Activated CD4-positive, alpha-beta memory T cell treated with anti-CD3 and anti-CD28 coated beads, Interleukin-2, amount 10 ng/mL, durations not matched to agents 7 days and 5 days (primary cell): ENCODE measurements around the gene CNDP2. TPM values are rescaled to one million over a fixed set of nuclear protein-coding genes. Genes with fewer than 3 reads are reported as not detected.

Experiments
- CTCF ChIA-PET: fragments of 350-600 bp; sonication (Branson Sonifier 250); formaldehyde crosslinking; loops from one replicate; lab custom pipeline; 2021; ENCODE audit warnings: antibody characterized with exemption, inconsistent platforms; lab: Charles Lee
- POLR2A ChIA-PET: fragments of 350-600 bp; sonication (Branson Sonifier 250); formaldehyde crosslinking; loops from one replicate; lab custom pipeline; 2021; ENCODE audit warnings: antibody characterized with exemption; lab: Charles Lee
- DNase-seq: peaks from one replicate; pipeline ENCODE4 v3.0.0-alpha.2; 2020
- H3K27ac Mint-ChIP-seq: one replicate; pipeline ENCODE4 v1.8.0; 2021; ENCODE audit warnings: mild to moderate bottlenecking, mixed read lengths
- H3K27me3 Mint-ChIP-seq: one replicate; pipeline ENCODE4 v1.8.0; 2021; ENCODE audit warnings: mixed read lengths
- H3K36me3 Mint-ChIP-seq: one replicate; pipeline ENCODE4 v1.8.0; 2021; ENCODE audit warnings: low read depth, mixed read lengths
- H3K4me1 Mint-ChIP-seq: one replicate; pipeline ENCODE4 v1.8.0; 2021; ENCODE audit warnings: mixed read lengths
- H3K4me3 Mint-ChIP-seq: one replicate; pipeline ENCODE4 v1.8.0; 2021; ENCODE audit warnings: mild to moderate bottlenecking, mixed read lengths
- H3K9me3 Mint-ChIP-seq: one replicate; pipeline ENCODE4 v1.8.0; 2021; ENCODE audit warnings: mixed read lengths
- total RNA-seq, 2 experiments: library from RNA; stranded (reverse); gene quantifications; one replicate each; pipeline ENCODE4 v1.2.3, GENCODE V29; 2021

Gene CNDP2
- total RNA-seq, 2 experiments from 2014 or later: 141 to 143 TPM

GRCh38 chr18:74457043-74457724 lies 39.0 kb upstream of the CNDP2 start, which contains the start of gene DIPK1C:
DIPK1C (minus strand) TSS chr18:74457308; CDS start chr18:74457259, 49 bp downstream.
- CTCF ChIA-PET: no interaction called here
- peaks cover 6% of the 10 kb centered on the region for H3K4me1 Mint-ChIP-seq
- H3K9me3 Mint-ChIP-seq: no peaks in the 10 kb centered on the region
- H3K27me3 Mint-ChIP-seq: peaks cover 60% of the 10 kb centered on the region
- no peak within 1 kb of the TSS for H3K4me3 Mint-ChIP-seq
- POLR2A ChIA-PET: no interaction called here
- no peak within 1 kb of the TSS for H3K27ac Mint-ChIP-seq
- DNase-seq: no peak
- no peaks in the 10 kb centered on the region for H3K36me3 Mint-ChIP-seq

GRCh38 chr18:74457725-74458421 lies 38.3 kb upstream of the CNDP2 start:
- ChIA-PET CTCF (no interaction called here), POLR2A (no interaction called here)
- Mint-ChIP-seq H3K4me1 (peaks cover 6% of the 10 kb centered on the region), H3K9me3 (no peaks in the 10 kb centered on the region), H3K4me3 (no peak overlapping the region), H3K36me3 (no peaks in the 10 kb centered on the region), H3K27ac (no peak overlapping the region), H3K27me3 (peaks cover 59% of the 10 kb centered on the region)
- DNase-seq: no peak

DNA sequence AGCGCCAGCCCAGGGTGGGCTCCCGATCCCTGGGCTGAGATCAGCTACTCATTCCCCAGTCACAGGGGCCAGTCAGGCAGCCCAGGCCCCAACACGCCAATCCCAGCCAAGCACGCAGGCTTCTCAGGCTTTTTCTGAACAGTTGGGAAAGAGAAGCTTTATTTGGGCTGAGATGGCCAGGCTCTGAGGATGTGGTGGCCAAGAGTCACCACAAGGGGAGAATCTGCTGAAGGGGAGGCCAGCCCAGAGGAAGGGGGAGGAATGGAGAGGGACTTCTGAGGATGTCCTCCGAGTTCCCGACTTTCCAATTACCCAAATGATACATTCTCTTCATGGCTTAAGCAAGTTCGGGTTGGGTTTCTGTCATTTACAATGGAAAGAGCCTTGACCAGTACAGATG lies 36.3 kb upstream of the CNDP2 start:
- H3K4me1 Mint-ChIP-seq: peaks cover 6% of the 10 kb centered on the region
- H3K9me3 Mint-ChIP-seq: no peaks in the 10 kb centered on the region
- peaks cover 41% of the 10 kb centered on the region for H3K27me3 Mint-ChIP-seq
- ChIA-PET POLR2A (no interaction called here), CTCF (no interaction called here)
- no peak overlapping the region for H3K27ac Mint-ChIP-seq
- no peak overlapping the region for H3K4me3 Mint-ChIP-seq
- no peak for DNase-seq
- no peaks in the 10 kb centered on the region for H3K36me3 Mint-ChIP-seq

DNA sequence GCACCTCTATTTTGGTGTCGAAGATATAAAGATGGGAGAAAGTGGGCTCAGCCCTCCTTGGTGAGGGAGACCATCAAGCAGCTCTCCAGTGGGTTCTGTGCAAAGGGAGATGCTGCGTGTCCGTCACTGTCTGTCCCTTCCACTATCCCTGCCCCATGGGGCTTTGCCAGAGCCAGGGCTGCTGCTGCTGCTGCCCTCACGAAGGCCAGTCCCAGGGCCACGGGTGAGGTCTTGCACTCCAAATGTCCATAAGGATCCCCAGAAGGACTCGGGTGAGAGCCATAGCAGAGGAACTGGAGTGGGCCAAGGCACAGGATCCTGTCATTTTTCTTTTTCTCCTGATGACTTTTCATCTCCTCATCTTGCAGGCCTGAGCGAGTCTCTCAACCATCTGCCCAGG lies 35.3 kb upstream of the CNDP2 start:
- ChIA-PET CTCF (no interaction called here), POLR2A (no interaction called here)
- DNase-seq: no peak
- peaks cover 6% of the 10 kb centered on the region for H3K4me1 Mint-ChIP-seq
- H3K36me3 Mint-ChIP-seq: no peaks in the 10 kb centered on the region
- no peak overlapping the region for H3K27ac Mint-ChIP-seq
- no peaks in the 10 kb centered on the region for H3K9me3 Mint-ChIP-seq
- H3K4me3 Mint-ChIP-seq: no peak overlapping the region
- H3K27me3 Mint-ChIP-seq: peaks cover 35% of the 10 kb centered on the region

DNA sequence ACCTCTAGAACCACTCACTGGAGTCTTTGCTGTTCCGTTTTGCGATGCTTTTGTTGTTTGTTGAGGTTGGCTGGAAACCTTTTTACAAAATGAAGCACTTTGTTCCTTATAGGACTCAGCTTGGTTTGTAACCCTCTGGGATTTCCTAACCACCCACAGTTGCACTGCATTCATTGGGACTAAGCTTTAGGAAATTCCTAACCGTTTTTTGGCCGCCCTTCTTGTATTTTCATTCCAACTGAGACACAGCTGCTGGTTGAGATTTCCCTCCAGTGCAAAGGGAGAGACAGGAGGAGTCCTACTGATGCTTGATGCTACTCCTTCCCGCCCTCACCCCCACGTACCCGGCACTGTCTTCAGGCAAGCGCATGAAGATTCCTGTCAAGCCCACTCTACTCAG lies 32.9 kb upstream of the CNDP2 start:
- H3K27ac Mint-ChIP-seq: no peak overlapping the region
- H3K9me3 Mint-ChIP-seq: no peaks in the 10 kb centered on the region
- no peaks in the 10 kb centered on the region for H3K36me3 Mint-ChIP-seq
- H3K27me3 Mint-ChIP-seq: peaks cover 24% of the 10 kb centered on the region
- no peak overlapping the region for H3K4me3 Mint-ChIP-seq
- DNase-seq: no peak
- ChIA-PET POLR2A (no interaction called here), CTCF (no interaction called here)
- H3K4me1 Mint-ChIP-seq: peaks cover 2% of the 10 kb centered on the region

DNA sequence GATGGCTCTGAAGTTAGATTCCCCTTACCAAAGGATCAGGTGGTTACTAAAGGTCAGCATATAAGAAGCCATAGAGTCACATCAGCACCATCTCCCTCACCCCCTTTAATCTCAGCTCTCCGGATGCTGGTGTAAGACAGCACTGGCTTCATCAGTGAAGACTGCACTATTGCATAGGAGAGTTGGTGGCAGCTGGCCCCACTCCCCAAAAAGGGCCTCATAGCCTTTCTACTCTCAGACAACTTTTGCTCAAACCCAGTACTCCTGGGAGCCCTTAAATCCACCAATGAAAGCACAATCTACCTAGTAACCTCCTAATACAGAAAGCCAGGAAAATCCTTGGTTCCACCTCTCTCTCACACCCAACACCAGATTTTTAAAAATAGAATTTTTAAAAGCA lies 32.2 kb upstream of the CNDP2 start:
- CTCF ChIA-PET: no interaction called here
- H3K4me3 Mint-ChIP-seq: no peak overlapping the region
- no peaks in the 10 kb centered on the region for H3K9me3 Mint-ChIP-seq
- no peak for DNase-seq
- POLR2A ChIA-PET: no interaction called here
- H3K4me1 Mint-ChIP-seq: no peaks in the 10 kb centered on the region
- H3K27me3 Mint-ChIP-seq: peaks cover 21% of the 10 kb centered on the region
- no peak overlapping the region for H3K27ac Mint-ChIP-seq
- H3K36me3 Mint-ChIP-seq: no peaks in the 10 kb centered on the region

- Mint-ChIP-seq H3K27ac (no peak overlapping the region), H3K9me3 (no peaks in the 10 kb centered on the region), H3K36me3 (no peaks in the 10 kb centered on the region), H3K4me3 (no peak overlapping the region), H3K27me3 (peaks cover 17% of the 10 kb centered on the region), H3K4me1 (no peaks in the 10 kb centered on the region)
- POLR2A ChIA-PET: no interaction called here
- no peak for DNase-seq
- CTCF ChIA-PET: no interaction called here
These were observed 30.4 kb upstream of the CNDP2 start for GRCh38 chr18:74465775-74466174.

- no peaks in the 10 kb centered on the region for H3K4me1 Mint-ChIP-seq
- CTCF ChIA-PET: no interaction called here
- POLR2A ChIA-PET: no interaction called here
- H3K27ac Mint-ChIP-seq: no peak overlapping the region
- peaks cover 17% of the 10 kb centered on the region for H3K27me3 Mint-ChIP-seq
- H3K4me3 Mint-ChIP-seq: no peak overlapping the region
- no peaks in the 10 kb centered on the region for H3K9me3 Mint-ChIP-seq
- no peak for DNase-seq
- H3K36me3 Mint-ChIP-seq: no peaks in the 10 kb centered on the region
These were observed 27.6 kb upstream of the CNDP2 start for GRCh38 chr18:74468547-74469061.

- POLR2A ChIA-PET: no interaction called here
- no peak for DNase-seq
- H3K36me3 Mint-ChIP-seq: no peaks in the 10 kb centered on the region
- CTCF ChIA-PET: no interaction called here
- H3K27me3 Mint-ChIP-seq: peaks cover 22% of the 10 kb centered on the region
- H3K4me3 Mint-ChIP-seq: no peak overlapping the region
- H3K9me3 Mint-ChIP-seq: no peaks in the 10 kb centered on the region
- no peaks in the 10 kb centered on the region for H3K4me1 Mint-ChIP-seq
- H3K27ac Mint-ChIP-seq: no peak overlapping the region
These were observed 23.9 kb upstream of the CNDP2 start for GRCh38 chr18:74472312-74472711.

DNA sequence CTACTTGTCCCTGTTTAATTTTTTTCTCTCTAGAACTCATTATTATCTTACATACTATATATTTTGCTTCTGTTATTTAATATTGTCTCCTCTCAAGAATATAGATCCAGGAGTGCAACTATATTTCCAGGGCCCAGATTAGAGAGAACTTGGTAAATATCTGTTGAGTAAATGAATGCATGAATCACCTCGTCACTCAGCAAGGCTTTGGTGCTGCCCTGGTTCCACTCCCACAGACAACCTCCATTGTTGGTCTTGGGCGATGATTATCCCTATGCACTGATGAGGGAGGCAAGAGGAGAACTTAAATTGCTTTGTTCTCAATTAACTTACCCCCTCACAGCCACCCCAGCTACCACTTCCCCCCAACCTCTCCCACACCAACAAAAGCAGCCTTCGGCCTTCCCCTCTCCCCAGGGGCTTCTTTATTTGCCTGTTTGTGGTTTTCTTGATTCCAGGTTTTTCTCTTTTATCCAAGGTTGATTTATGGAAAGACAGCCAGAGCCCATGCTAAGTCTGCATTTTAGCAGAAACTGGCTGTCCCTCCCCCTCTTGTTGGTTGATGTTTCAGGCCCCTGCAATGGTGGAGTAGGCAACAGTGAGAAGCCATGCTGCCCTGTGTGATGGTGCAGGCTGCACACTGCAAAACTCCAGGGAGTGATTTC lies 22.1 kb upstream of the CNDP2 start:
- peaks cover 16% of the 10 kb centered on the region for H3K27me3 Mint-ChIP-seq
- POLR2A ChIA-PET: no interaction called here
- H3K4me3 Mint-ChIP-seq: no peak overlapping the region
- CTCF ChIA-PET: no interaction called here
- no peaks in the 10 kb centered on the region for H3K9me3 Mint-ChIP-seq
- H3K27ac Mint-ChIP-seq: no peak overlapping the region
- no peak for DNase-seq
- H3K4me1 Mint-ChIP-seq: no peaks in the 10 kb centered on the region
- no peaks in the 10 kb centered on the region for H3K36me3 Mint-ChIP-seq

- Mint-ChIP-seq H3K4me1 (no peaks in the 10 kb centered on the region), H3K27me3 (peaks cover 7% of the 10 kb centered on the region), H3K9me3 (no peaks in the 10 kb centered on the region), H3K27ac (no peak overlapping the region), H3K4me3 (no peak overlapping the region), H3K36me3 (no peaks in the 10 kb centered on the region)
- CTCF ChIA-PET: interaction anchor here (2.3 kb wide), 1 partner anchor 123 kb away, joined by 7 read pairs; no protein-coding TSS in a partner anchor
- POLR2A ChIA-PET: no interaction called here
- no peak for DNase-seq
These were observed 20.0 kb upstream of the CNDP2 start for GRCh38 chr18:74476140-74476539.

DNA sequence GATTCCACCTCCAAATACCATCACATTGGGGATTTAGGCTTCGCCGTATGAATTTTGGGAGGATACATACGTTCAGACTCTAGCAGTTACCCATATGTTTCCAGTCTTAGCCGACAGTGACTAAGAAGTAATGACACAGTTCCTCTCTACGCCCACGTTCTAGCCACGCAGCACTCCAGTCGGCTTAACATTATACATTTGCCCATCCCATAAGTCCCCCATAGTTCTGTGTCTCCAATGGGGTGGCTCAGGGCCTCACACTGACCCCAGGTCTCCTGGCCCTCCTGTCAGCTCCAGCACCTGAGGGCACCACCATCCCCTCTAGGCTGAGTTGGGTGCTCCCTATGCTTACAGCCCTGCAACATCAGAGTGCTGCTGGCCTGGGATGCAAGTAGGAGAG lies 18.4 kb upstream of the CNDP2 start:
- H3K27ac Mint-ChIP-seq: no peak overlapping the region
- peaks cover 8% of the 10 kb centered on the region for H3K27me3 Mint-ChIP-seq
- H3K4me1 Mint-ChIP-seq: no peaks in the 10 kb centered on the region
- no peaks in the 10 kb centered on the region for H3K9me3 Mint-ChIP-seq
- no peak for DNase-seq
- ChIA-PET CTCF (no interaction called here), POLR2A (interaction anchor here (0.9 kb wide), 1 partner anchor 18 kb away, joined by 4 read pairs; the partner anchor contains the start of gene CNDP2)
- no peaks in the 10 kb centered on the region for H3K36me3 Mint-ChIP-seq
- H3K4me3 Mint-ChIP-seq: no peak overlapping the region

- POLR2A ChIA-PET: interaction anchor here (0.9 kb wide), 1 partner anchor 18 kb away, joined by 4 read pairs; the partner anchor contains the start of gene CNDP2
- Mint-ChIP-seq H3K4me1 (no peaks in the 10 kb centered on the region), H3K9me3 (no peaks in the 10 kb centered on the region), H3K4me3 (no peak overlapping the region), H3K27ac (no peak overlapping the region), H3K36me3 (no peaks in the 10 kb centered on the region), H3K27me3 (peaks cover 9% of the 10 kb centered on the region)
- CTCF ChIA-PET: no interaction called here
- DNase-seq: no peak
These were observed 17.8 kb upstream of the CNDP2 start for GRCh38 chr18:74478316-74478715.
